WI38 (cell line): ENCODE data around the gene IL1RAPL1.

Source experiments
- H3K4me3 ChIP-seq: 2 replicates; pipeline ENCODE4 v1.5.1; 2011; ENCODE audit warnings: low read depth, mild to moderate bottlenecking, control low read depth, low read length
- TF ChIP-seq, protein P1 (sequence below): IDR thresholded peaks from 2 replicates; pipeline ENCODE4 v1.5.1; 2012; ENCODE audit warnings: low read depth, mild to moderate bottlenecking, control low read depth, low read length

Gene IL1RAPL1

DNA sequence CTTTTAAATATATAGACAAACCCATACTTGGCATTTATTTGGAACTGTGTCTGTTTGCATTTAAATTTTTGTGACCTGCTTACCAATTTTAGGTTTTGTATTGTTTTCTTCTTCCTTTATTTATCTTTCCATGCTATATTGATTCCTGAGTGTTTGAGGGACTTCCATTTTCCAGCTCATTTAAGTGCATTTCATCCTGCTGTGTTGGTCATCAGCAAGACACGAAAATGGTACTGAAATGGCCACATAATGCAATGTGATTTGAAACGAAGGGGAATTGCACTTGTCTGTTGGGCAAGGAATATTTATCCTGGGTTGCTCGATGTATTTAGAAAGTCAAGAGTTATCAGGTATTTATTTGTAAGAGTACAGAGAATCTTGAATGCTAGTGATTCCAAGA, 1103.8 kb downstream of the IL1RAPL1 start:
- TF ChIP-seq, protein P1, sequence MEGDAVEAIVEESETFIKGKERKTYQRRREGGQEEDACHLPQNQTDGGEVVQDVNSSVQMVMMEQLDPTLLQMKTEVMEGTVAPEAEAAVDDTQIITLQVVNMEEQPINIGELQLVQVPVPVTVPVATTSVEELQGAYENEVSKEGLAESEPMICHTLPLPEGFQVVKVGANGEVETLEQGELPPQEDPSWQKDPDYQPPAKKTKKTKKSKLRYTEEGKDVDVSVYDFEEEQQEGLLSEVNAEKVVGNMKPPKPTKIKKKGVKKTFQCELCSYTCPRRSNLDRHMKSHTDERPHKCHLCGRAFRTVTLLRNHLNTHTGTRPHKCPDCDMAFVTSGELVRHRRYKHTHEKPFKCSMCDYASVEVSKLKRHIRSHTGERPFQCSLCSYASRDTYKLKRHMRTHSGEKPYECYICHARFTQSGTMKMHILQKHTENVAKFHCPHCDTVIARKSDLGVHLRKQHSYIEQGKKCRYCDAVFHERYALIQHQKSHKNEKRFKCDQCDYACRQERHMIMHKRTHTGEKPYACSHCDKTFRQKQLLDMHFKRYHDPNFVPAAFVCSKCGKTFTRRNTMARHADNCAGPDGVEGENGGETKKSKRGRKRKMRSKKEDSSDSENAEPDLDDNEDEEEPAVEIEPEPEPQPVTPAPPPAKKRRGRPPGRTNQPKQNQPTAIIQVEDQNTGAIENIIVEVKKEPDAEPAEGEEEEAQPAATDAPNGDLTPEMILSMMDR = no peak

DNA sequence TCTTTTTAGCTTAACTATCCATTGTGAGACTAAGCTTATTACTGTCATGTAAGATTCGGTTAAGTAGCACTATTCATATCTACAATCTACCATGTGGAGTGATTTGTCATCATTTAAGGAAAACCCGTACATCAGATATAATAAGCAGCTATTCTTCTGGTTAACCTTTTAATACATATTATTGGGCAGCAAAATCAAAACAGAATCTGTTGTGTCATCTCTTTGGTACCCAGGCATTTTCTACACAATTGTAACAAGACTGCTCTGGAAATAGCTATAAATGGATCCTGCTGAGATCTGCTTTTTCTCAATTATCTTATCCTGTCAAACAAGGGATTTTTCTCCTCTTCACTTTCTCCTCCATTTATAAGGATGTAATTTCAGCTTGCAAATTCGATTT, 1106.7 kb downstream of the IL1RAPL1 start:
- TF ChIP-seq, protein P1 = no peak
- H3K4me3 ChIP-seq = no peak overlapping the region

More for the DNA sequence above, 1103.8 kb downstream of the IL1RAPL1 start:
- no peak overlapping the region for H3K4me3 ChIP-seq

GRCh38 chrX:29699239-29699638, 1112.0 kb downstream of the IL1RAPL1 start:
- no peak overlapping the region for H3K4me3 ChIP-seq
- TF ChIP-seq, protein P1 = no peak

- no peak overlapping the region for H3K4me3 ChIP-seq
Observed at GRCh38 chrX:29707088-29707487, 1119.8 kb downstream of the IL1RAPL1 start.

DNA sequence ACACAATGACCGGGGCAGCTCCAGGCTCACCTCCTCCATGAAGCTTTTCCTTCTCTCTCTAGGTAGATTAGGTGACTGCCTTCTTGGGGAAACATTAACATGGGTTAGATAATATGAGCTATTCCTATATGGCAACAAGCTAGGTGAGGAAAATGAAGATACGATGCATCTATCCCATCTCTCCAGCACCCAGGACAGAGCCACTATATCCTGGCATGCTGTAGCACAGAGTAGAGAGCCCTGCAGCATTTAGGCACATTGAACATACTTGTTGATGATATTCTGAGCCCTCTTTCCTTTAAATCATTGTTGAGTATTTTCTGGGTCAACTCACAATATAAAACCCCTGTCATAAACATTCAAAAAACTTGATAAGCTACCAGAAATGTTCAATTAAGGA, 1133.9 kb downstream of the IL1RAPL1 start:
- no peak overlapping the region for H3K4me3 ChIP-seq
- TF ChIP-seq, protein P1 = no peak

More at GRCh38 chrX:29707088-29707487, 1119.8 kb downstream of the IL1RAPL1 start:
- TF ChIP-seq, protein P1 = no peak

DNA sequence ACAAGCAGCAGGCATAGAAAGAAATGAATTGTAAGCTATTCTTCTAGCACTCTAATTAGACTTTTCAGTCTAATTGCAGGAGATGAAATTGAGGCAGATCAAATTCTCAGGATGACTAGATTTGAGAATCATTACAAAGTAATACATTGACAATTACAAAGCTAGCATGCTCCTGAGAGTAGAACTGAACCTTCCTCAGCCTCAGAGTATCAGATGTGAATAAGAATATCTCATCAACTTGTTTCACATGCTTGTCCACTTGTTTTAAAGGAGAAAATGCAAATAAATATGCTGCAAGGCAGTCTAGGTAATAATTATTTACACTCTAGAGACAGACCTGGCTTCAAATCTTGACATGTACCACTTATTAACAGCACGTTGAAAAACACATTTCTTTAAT, 1137.1 kb downstream of the IL1RAPL1 start:
- no peak overlapping the region for H3K4me3 ChIP-seq
- TF ChIP-seq, protein P1 = no peak

- H3K4me3 ChIP-seq = no peak overlapping the region
- TF ChIP-seq, protein P1 = no peak
Observed at GRCh38 chrX:29726811-29727210, 1139.6 kb downstream of the IL1RAPL1 start.
